Measurements from ENCODE around the gene ADGRB3.

DNA sequence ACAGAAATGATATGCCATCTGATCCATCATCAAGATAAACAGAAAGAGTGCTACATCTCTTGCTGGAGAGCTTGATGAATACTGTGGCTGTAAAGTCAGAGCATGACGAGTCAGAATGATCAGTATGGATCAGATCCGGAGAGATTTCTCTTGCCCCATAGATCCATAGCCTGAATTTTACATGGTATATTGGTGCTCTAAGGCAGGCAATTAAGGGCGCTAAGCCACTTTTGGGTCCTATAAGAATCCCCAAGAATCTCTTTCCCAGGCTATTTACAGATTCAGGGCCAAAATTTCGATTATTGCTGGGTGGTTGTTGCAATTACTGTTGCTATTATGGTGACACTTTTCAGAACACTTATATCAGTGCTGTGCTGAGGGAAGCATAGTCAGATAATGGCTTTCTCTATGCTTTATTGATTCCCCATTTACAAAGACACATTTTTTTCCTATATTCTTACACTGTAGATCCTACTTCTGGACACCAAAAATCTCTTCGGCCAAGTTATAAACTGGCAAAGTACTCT is 94.4 kb downstream of the ADGRB3 start:
- TF ChIP-seq, protein P1, sequence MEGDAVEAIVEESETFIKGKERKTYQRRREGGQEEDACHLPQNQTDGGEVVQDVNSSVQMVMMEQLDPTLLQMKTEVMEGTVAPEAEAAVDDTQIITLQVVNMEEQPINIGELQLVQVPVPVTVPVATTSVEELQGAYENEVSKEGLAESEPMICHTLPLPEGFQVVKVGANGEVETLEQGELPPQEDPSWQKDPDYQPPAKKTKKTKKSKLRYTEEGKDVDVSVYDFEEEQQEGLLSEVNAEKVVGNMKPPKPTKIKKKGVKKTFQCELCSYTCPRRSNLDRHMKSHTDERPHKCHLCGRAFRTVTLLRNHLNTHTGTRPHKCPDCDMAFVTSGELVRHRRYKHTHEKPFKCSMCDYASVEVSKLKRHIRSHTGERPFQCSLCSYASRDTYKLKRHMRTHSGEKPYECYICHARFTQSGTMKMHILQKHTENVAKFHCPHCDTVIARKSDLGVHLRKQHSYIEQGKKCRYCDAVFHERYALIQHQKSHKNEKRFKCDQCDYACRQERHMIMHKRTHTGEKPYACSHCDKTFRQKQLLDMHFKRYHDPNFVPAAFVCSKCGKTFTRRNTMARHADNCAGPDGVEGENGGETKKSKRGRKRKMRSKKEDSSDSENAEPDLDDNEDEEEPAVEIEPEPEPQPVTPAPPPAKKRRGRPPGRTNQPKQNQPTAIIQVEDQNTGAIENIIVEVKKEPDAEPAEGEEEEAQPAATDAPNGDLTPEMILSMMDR (IDR thresholded peaks at IDR 0.05) = no peak
- TF ChIP-seq POLR2A (IDR thresholded peaks at IDR 0.05) = no peak
